B cell (primary cell): Measurements from ENCODE around the gene MAJIN.

ENCODE experiments used
- EZH2 ChIP-seq: IDR thresholded peaks from 2 replicates; pipeline ENCODE4 v1.6.1; 2012; ENCODE audit warnings: borderline replicate concordance, low read depth, mild to moderate bottlenecking, moderate library complexity, low read length; ENCODE audit not compliant: insufficient read depth, poor library complexity, severe bottlenecking
- TF ChIP-seq, protein P1 (sequence below): fragments of 200-600 bp; IDR thresholded peaks from one replicate; pipeline ENCODE4 v1.8.0; 2022; ENCODE audit warnings: antibody characterized with exemption, mild to moderate bottlenecking

DNA sequence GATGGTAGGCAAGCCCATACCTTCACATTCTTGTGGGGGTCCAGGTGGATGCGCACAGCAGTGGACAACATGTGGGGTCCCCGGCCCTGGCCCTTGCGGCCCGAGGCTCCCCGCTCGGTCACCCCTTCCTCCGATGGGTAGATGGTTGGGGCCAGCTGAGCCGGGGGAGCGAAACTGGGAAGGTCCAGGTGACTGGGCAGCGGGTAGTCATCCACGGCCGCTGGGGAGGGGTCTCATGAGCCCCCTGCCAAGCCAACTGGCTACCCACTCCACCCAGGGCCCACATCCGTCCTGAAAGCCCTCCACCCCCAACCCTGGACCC, 65.6 kb downstream of the MAJIN start:
- TF ChIP-seq, protein P1, sequence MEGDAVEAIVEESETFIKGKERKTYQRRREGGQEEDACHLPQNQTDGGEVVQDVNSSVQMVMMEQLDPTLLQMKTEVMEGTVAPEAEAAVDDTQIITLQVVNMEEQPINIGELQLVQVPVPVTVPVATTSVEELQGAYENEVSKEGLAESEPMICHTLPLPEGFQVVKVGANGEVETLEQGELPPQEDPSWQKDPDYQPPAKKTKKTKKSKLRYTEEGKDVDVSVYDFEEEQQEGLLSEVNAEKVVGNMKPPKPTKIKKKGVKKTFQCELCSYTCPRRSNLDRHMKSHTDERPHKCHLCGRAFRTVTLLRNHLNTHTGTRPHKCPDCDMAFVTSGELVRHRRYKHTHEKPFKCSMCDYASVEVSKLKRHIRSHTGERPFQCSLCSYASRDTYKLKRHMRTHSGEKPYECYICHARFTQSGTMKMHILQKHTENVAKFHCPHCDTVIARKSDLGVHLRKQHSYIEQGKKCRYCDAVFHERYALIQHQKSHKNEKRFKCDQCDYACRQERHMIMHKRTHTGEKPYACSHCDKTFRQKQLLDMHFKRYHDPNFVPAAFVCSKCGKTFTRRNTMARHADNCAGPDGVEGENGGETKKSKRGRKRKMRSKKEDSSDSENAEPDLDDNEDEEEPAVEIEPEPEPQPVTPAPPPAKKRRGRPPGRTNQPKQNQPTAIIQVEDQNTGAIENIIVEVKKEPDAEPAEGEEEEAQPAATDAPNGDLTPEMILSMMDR: no peak
- TF ChIP-seq EZH2: no peak
